B cell (primary cell): ENCODE data around the gene MOAP1. TPM values are rescaled to one million over a fixed set of nuclear protein-coding genes. Genes with fewer than 3 reads are reported as not detected.
"Not testable (repeated sequence)": the region's sequence is repeated elsewhere in the genome, so short reads cannot be mapped to it uniquely, and the experiment has no call there.

ENCODE experiments used
- ATAC-seq: fragments of 200-7000 bp; cut with Tn5 transposase; one replicate; pipeline ENCODE4 v1.10.0; 2021; ENCODE audit warnings: low read depth, mild to moderate bottlenecking, moderate number of reproducible peaks, moderate library complexity
- CTCF ChIA-PET: fragments of 350-600 bp; sonication (Branson Sonifier 250); formaldehyde crosslinking; loops from one replicate; lab custom pipeline; 2021; ENCODE audit warnings: antibody characterized with exemption, inconsistent platforms; lab: Charles Lee
- POLR2A ChIA-PET: fragments of 350-600 bp; sonication (Branson Sonifier 250); formaldehyde crosslinking; loops from one replicate; lab custom pipeline; 2021; ENCODE audit warnings: antibody characterized with exemption; lab: Charles Lee
- DNase-seq: peaks from one replicate; pipeline ENCODE4 v3.0.0; 2013
- H2AFZ ChIP-seq: 2 replicates; pipeline ENCODE4 v1.6.1; 2012; ENCODE audit warnings: mild to moderate bottlenecking, low read depth, low read length; ENCODE audit not compliant: insufficient read depth, poor library complexity, severe bottlenecking
- H3K27ac ChIP-seq, 2 donors: 1 replicate in 1 of 2; 2 replicates in 1 of 2; pipeline ENCODE4 v1.5.1; 2012 to 2013; ENCODE audit warnings: low read length in 2 of 2, mild to moderate bottlenecking in 2 of 2, moderate library complexity in 1 of 2
- H3K27me3 ChIP-seq, 4 experiments: fragments of 200-600 bp in 1 of 4; sonication (generic) in 1 of 4; replicated peaks in 1 of 4; 1 replicate in 2 of 4; 2 replicates in 2 of 4; pipeline versions ENCODE4 v1.6.1 to v1.7.0; 2013 to 2016; ENCODE audit warnings: low read length in 3 of 4, mild to moderate bottlenecking in 2 of 4, mixed read lengths in 1 of 4, moderate library complexity in 1 of 4; ENCODE audit not compliant: insufficient read depth in 4 of 4, control insufficient read depth in 3 of 4; ENCODE audit errors: control extremely low read depth in 1 of 4
- H3K36me3 ChIP-seq, 2 experiments: replicated peaks in 1 of 2; 1 replicate in 1 of 2; 2 replicates in 1 of 2; pipeline versions ENCODE4 v1.6.1 to v1.7.1; 2013; ENCODE audit warnings: low read length in 1 of 2; ENCODE audit not compliant: insufficient read depth in 2 of 2, control insufficient read depth in 1 of 2; ENCODE audit errors: control extremely low read depth in 1 of 2, extremely low read depth in 1 of 2
- H3K4me1 ChIP-seq, 2 donors: fragments of 200-600 bp in 1 of 2; sonication (generic) in 1 of 2; 1 replicate in 1 of 2; 2 replicates in 1 of 2; pipeline versions ENCODE4 v1.5.1 to v1.6.1; 2013 to 2017; ENCODE audit warnings: low read length in 2 of 2; ENCODE audit not compliant: control insufficient read depth in 2 of 2, insufficient read depth in 2 of 2
- H3K4me2 ChIP-seq: replicated peaks from 2 replicates; pipeline ENCODE3; 2012; ENCODE audit warnings: mild to moderate bottlenecking, low read depth, low read length; ENCODE audit not compliant: poor library complexity, severe bottlenecking
- H3K4me3 ChIP-seq, 5 experiments: fragments of 200-600 bp in 1 of 5; sonication (generic) in 1 of 5; 1 replicate in 3 of 5; 2 replicates in 2 of 5; pipeline versions ENCODE4 v1.5.1 to v1.7.0; 2011 to 2016; ENCODE audit warnings: low read length in 4 of 5, mild to moderate bottlenecking in 4 of 5, low read depth in 2 of 5, control low read depth in 1 of 5, moderate library complexity in 1 of 5; ENCODE audit not compliant: insufficient read depth in 1 of 5; ENCODE audit errors: control extremely low read depth in 1 of 5, extremely low read depth in 1 of 5
- H3K79me2 ChIP-seq: fragments of 200-600 bp; sonication (generic); one replicate; pipeline ENCODE4 v1.6.0; 2016; ENCODE audit warnings: low read length; ENCODE audit not compliant: control insufficient read depth, insufficient read depth
- H3K9ac ChIP-seq: fragments of 200-600 bp; sonication (generic); 2 replicates; pipeline ENCODE4 v1.6.1; 2017; ENCODE audit warnings: mild to moderate bottlenecking, low read length, moderate library complexity
- H3K9me3 ChIP-seq, 3 donors: one replicate each; pipeline versions ENCODE4 v1.6.1 to v1.7.1; 2013; ENCODE audit warnings: low read length in 2 of 3; ENCODE audit not compliant: control insufficient read depth in 2 of 3, insufficient read depth in 1 of 3; ENCODE audit errors: control extremely low read depth in 1 of 3
- H4K20me1 ChIP-seq: 2 replicates; pipeline ENCODE4 v1.6.0; 2012; ENCODE audit warnings: mild to moderate bottlenecking, low read length; ENCODE audit not compliant: insufficient read depth, control insufficient read depth, poor library complexity, severe bottlenecking
- H3K27ac Mint-ChIP-seq: one replicate; pipeline ENCODE4 v1.8.0; 2021; ENCODE audit warnings: mixed read lengths
- H3K27me3 Mint-ChIP-seq: one replicate; pipeline ENCODE4 v1.8.0; 2021; ENCODE audit warnings: mixed read lengths
- H3K4me1 Mint-ChIP-seq: one replicate; pipeline ENCODE4 v1.8.0; 2021; ENCODE audit warnings: mixed read lengths
- H3K4me3 Mint-ChIP-seq: one replicate; pipeline ENCODE4 v1.8.0; 2021; ENCODE audit warnings: mixed read lengths
- H3K9me3 Mint-ChIP-seq: one replicate; pipeline ENCODE4 v1.8.0; 2022; ENCODE audit warnings: mixed read lengths; ENCODE audit not compliant: insufficient read depth
- EZH2 ChIP-seq: IDR thresholded peaks from 2 replicates; pipeline ENCODE4 v1.6.1; 2012; ENCODE audit warnings: borderline replicate concordance, low read depth, mild to moderate bottlenecking, moderate library complexity, low read length; ENCODE audit not compliant: insufficient read depth, poor library complexity, severe bottlenecking
- WGBS: methylation state at CpG from one replicate; pipeline ENCODE4 v1.1.5; 2013; ENCODE audit warnings: missing lambda C conversion rate; ENCODE audit not compliant: insufficient coverage; 5-methylcytosine and 5-hydroxymethylcytosine counted together
- intact Hi-C: fragments of 100-400 bp; cut with micrococcal nuclease; formaldehyde crosslinking; loops from one replicate; pipeline ENCODE4 v1.10.0; 2022
- polyA plus RNA-seq: library from polyadenylated mRNA; depleted of rRNA; stranded (reverse); fragments of >200 nt; gene quantifications from 2 replicates; pipeline ENCODE4 v1.2.3, GENCODE V29; 2012
- total RNA-seq, 2 donors: library from RNA; stranded (reverse); fragments of 120-200 nt in 1 of 2; gene quantifications; 1 replicate in 1 of 2; 2 replicates in 1 of 2; pipeline versions ENCODE4 v1.2.3 to v1.2.4, GENCODE V29; 2013 to 2022
- TF ChIP-seq, protein P1 (sequence below): fragments of 200-600 bp; IDR thresholded peaks from one replicate; pipeline ENCODE4 v1.8.0; 2022; ENCODE audit warnings: antibody characterized with exemption, mild to moderate bottlenecking

MOAP1 gene
- total and polyA plus RNA-seq, 2 donors (not counting 1 experiment from before 2014, with no cell fraction given): 30.8 to 74.9 TPM

DNA sequence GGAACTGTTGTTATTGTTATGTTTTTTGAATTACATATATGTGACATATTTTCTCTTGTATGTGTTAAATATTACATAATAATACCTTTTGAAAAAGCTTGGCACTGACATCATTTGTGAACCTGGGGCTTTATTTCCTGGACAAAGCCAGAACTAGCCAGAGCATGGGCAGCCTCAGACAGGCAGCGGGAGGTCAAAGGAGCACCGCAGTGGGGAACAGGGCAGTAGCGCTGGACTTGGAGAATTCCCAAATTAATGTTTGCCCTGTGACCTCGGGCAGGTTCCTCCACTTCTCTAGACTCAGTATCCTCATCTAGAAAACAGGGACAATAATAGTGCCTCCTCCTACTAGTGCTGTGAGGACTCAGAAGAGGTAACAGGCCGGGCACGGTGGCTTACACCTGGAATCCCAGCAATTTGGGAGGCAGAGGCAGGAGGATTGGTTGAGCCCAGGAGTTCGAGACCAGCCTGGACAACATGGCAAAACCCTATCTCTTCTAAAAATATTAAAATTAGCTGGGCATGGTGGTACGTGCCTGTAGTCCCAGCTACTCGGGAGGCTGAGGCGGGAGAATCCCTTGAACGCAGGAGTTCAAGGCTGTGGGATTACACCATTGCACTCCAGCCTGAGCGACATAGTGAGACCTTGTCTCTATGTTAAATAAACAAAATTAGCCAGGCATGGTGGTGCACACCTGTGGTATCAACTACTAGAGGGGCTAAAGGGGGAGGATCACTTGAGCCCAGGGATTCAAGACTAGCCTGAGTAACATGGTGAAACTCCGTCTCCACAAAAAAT, 41.6 kb downstream of the MOAP1 start:
- H2AFZ ChIP-seq: no peak overlapping the region
- TF ChIP-seq EZH2: no peak
- no peaks in the 10 kb centered on the region for H3K36me3 ChIP-seq
- no peaks in the 10 kb centered on the region for H3K4me1 ChIP-seq
- WGBS: 64% methylated on average over 3 of the region's 13 CpGs
- H3K9me3 ChIP-seq: no peaks in the 10 kb centered on the region
- ChIA-PET POLR2A (no interaction called here), CTCF (interaction anchor here (1.2 to 1.6 kb wide), 3 partner anchors 29 to 191 kb away, joined by 3 to 5 read pairs (median 4); no protein-coding TSS in a partner anchor)
- H3K4me3 ChIP-seq: no peak overlapping the region
- no peak overlapping the region for H3K27ac ChIP-seq
- no peak overlapping the region for H3K27ac Mint-ChIP-seq
- intact Hi-C loops: no loop called here
- H3K27me3 Mint-ChIP-seq: no peaks in the 10 kb centered on the region
- H3K79me2 ChIP-seq: no peaks in the 10 kb centered on the region
- H3K4me2 ChIP-seq: no peak overlapping the region
- H3K4me3 Mint-ChIP-seq: no peak overlapping the region
- no peak overlapping the region for H3K9ac ChIP-seq
- no peaks in the 10 kb centered on the region for H3K27me3 ChIP-seq
- peaks cover 2% of the 10 kb centered on the region for H3K4me1 Mint-ChIP-seq
- DNase-seq (no peak), ATAC-seq (no peak)
- no peaks in the 10 kb centered on the region for H3K9me3 Mint-ChIP-seq
- no peaks in the 10 kb centered on the region for H4K20me1 ChIP-seq

DNA sequence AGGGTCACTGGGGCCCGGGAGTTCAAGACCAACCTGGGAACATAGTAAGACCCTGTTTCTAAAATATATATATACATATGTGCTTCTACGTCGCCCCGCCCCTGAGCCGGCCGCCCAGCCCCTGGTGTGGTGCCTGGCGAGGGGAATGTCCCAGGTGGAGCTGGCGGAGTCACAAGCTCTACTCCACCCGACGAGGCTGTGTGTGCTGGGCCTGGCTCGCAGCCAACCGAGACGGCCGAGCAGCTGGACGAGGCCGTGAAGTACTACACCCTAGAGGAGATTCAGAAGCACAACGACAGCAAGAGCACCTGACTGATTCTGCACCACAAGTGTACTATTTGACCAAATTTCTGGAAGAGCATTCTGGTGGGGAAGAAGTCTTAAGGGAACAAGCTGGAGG, 46.8 kb downstream of the MOAP1 start:
- H3K4me2 ChIP-seq: no peak overlapping the region

DNA sequence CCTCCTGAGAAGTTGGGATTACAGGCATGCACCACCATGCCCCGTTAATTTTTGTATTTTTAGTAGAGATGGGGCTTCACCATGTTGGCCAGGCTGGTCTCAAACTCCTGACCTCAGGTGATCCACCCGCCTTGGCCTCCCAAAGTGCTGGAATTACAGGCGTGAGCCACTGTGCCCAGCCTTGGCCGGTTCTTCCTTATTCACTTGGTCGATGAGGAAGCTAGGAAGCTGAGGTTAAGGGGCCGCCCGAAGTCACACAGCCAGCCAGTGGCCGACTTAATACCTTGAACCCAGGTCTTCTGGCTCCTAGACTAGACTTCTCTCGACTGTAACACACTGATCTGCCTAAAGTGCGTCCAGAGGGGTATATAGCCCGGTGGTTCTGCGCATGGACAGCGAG, 48.2 kb downstream of the MOAP1 start:
- H3K4me2 ChIP-seq, H2AFZ ChIP-seq, H3K4me3 ChIP-seq, POLR2A ChIA-PET, H4K20me1 ChIP-seq, H3K27me3 ChIP-seq, H3K27ac Mint-ChIP-seq, H3K9ac ChIP-seq, DNase-seq, H3K4me1 ChIP-seq, ATAC-seq, H3K9me3 ChIP-seq, H3K4me3 Mint-ChIP-seq, H3K4me1 Mint-ChIP-seq, H3K27me3 Mint-ChIP-seq, H3K79me2 ChIP-seq, intact Hi-C loops, H3K27ac ChIP-seq, H3K9me3 Mint-ChIP-seq, H3K36me3 ChIP-seq: not testable (repeated sequence)
- 83% methylated on average over 11 of the region's 13 CpGs for WGBS
- CTCF ChIA-PET: interaction anchor here (9.9 kb wide), 1 partner anchor 182 kb away, joined by 139 read pairs; no protein-coding TSS in a partner anchor

More for the DNA sequence above, 46.8 kb downstream of the MOAP1 start:
- ATAC-seq (no peak), DNase-seq (no peak)
- POLR2A ChIA-PET: no interaction called here
- no peaks in the 10 kb centered on the region for H3K27me3 Mint-ChIP-seq
- H3K4me1 Mint-ChIP-seq: peaks cover 2% of the 10 kb centered on the region
- Histone ChIP-seq H3K79me2 (no peaks in the 10 kb centered on the region), H3K4me3 (no peak overlapping the region), H3K9ac (no peak overlapping the region), H3K27ac (no peak overlapping the region), H4K20me1 (no peaks in the 10 kb centered on the region), H3K4me1 (no peaks in the 10 kb centered on the region), H3K27me3 (no peaks in the 10 kb centered on the region), H3K9me3 (no peaks in the 10 kb centered on the region), H3K36me3 (no peaks in the 10 kb centered on the region), H2AFZ (no peak overlapping the region)
- CTCF ChIA-PET: interaction anchor here (0.6 to 9.9 kb wide), 5 partner anchors 24 to 183 kb away, joined by 3 to 139 read pairs (median 3); partner anchors contain the start of gene ITPK1
- TF ChIP-seq EZH2: no peak
- TF ChIP-seq, protein P1, sequence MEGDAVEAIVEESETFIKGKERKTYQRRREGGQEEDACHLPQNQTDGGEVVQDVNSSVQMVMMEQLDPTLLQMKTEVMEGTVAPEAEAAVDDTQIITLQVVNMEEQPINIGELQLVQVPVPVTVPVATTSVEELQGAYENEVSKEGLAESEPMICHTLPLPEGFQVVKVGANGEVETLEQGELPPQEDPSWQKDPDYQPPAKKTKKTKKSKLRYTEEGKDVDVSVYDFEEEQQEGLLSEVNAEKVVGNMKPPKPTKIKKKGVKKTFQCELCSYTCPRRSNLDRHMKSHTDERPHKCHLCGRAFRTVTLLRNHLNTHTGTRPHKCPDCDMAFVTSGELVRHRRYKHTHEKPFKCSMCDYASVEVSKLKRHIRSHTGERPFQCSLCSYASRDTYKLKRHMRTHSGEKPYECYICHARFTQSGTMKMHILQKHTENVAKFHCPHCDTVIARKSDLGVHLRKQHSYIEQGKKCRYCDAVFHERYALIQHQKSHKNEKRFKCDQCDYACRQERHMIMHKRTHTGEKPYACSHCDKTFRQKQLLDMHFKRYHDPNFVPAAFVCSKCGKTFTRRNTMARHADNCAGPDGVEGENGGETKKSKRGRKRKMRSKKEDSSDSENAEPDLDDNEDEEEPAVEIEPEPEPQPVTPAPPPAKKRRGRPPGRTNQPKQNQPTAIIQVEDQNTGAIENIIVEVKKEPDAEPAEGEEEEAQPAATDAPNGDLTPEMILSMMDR: no peak
- H3K27ac Mint-ChIP-seq: no peak overlapping the region
- 82% methylated on average over 16 of the region's 17 CpGs for WGBS
- intact Hi-C loops: loop anchor here (2.0 kb wide), 1 partner anchor 69 kb away; the partner anchor contains the start of genes GON7 and UBR7
- H3K4me3 Mint-ChIP-seq: no peak overlapping the region
- no peaks in the 10 kb centered on the region for H3K9me3 Mint-ChIP-seq
